HG02870 (cell line): ENCODE data around the gene WASF2.
"Not testable (repeated sequence)": the region's sequence is repeated elsewhere in the genome, so short reads cannot be mapped to it uniquely, and the experiment has no call there.

Experiments used
- ATAC-seq: cut with Tn5 transposase; IDR thresholded peaks from one replicate; pipeline ENCODE4 v1.9.1; 2021; ENCODE audit warnings: mild to moderate bottlenecking, moderate library complexity; ENCODE audit not compliant: unreplicated experiment

WASF2 gene

GRCh38 chr1:27427329-27427728 lies 62.6 kb downstream of the WASF2 start:
- ATAC-seq: no peak

- no peak for ATAC-seq
These were observed 66.3 kb downstream of the WASF2 start for GRCh38 chr1:27423709-27424108.

DNA sequence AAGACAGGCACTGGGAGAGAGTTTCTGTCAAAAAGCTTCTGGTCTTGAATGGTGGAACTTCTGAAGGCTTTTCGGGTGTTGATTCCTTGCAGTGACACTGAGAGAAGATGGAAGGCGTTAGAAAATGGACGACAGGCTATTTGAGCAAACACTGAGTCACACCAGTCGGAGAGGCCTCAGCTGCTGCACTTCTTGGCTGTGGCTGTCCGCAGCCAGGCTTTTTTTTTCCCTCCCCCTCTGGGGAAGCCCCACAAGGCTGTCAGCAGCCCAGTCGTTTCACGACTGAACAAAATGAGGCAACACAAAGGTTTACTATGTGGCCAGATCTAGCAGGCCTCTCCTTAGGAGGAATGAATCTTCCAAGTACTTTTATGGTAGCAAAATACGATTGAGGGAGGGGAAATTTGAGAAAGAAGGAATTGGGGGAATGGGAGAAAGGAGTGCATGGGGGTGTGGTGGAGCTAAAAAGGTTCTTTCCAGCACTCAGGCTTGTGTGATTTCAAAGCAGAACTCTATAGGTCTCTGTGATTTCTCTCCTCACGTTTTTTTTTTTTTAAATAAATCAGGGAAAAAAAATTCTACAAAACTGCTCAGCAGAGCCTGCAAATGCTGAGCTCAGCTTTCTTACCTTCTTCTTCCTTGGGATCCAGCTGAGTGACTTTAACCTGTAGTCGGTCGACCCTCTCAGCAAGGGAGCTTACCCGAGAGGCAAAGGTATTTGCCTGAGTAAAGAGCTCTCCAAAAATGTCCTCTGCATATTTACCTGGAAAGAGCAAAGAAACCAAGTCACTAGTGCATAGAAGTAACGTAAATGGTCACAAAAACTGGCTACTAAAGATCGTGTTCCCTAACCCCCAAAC lies 71.4 kb downstream of the WASF2 start:
- ATAC-seq: peak; percentile 73

GRCh38 chr1:27417713-27418112 lies 72.3 kb downstream of the WASF2 start:
- no peak for ATAC-seq

- ATAC-seq: no peak
These were observed 73.4 kb downstream of the WASF2 start for GRCh38 chr1:27416387-27417111.

- ATAC-seq: no peak
These were observed 75.9 kb downstream of the WASF2 start for GRCh38 chr1:27414091-27414490.

GRCh38 chr1:27413004-27413403 lies 77.0 kb downstream of the WASF2 start:
- no peak for ATAC-seq

- ATAC-seq: no peak
These were observed 77.5 kb downstream of the WASF2 start for GRCh38 chr1:27412502-27412901.

DNA sequence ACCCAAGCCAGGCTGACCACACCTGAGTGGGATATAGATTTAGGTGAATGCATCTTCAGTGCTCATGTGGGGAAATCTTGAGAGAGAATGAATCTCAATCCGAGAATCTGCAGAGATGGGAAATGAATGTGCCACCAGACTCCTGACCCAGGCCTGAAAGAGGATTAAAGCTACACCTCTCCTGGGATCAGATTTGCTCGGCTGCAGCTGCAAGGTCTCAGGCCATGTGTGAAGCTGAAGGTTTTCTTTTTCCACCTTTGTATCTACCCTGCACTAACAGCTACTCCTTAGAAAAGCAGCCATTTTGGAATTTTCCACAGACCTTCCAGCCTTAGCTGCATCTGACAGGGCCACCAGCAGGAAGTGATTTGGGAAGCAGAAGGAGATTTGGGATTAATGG lies 79.3 kb downstream of the WASF2 start:
- ATAC-seq: no peak

GRCh38 chr1:27409669-27410068 lies 80.3 kb downstream of the WASF2 start:
- ATAC-seq: no peak

GRCh38 chr1:27408151-27408550 lies 81.8 kb downstream of the WASF2 start:
- no peak for ATAC-seq

DNA sequence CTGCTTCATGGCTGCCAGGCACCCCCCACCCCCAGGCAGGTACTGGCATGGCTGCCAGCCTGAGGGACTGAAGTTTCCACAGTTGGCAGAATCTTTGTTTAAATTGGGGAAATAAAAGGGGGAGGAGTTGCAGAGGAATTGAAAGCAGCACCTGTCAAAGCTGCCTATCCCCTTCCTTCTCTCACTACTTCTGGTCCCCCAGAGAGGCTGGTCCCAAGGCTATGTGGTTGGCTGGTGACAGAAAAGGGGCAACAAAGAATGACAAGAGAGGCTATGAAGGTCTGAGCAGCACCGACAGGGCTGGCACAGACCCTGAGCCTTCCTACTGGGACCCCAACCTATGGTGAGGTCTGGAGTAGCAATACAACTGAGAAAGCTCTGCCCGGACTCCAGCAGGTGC lies 83.2 kb downstream of the WASF2 start:
- ATAC-seq: not testable (repeated sequence)

GRCh38 chr1:27406362-27406680 lies 83.6 kb downstream of the WASF2 start:
- no peak for ATAC-seq

- not testable (repeated sequence) for ATAC-seq
These were observed 84.2 kb downstream of the WASF2 start for GRCh38 chr1:27405598-27406361.

DNA sequence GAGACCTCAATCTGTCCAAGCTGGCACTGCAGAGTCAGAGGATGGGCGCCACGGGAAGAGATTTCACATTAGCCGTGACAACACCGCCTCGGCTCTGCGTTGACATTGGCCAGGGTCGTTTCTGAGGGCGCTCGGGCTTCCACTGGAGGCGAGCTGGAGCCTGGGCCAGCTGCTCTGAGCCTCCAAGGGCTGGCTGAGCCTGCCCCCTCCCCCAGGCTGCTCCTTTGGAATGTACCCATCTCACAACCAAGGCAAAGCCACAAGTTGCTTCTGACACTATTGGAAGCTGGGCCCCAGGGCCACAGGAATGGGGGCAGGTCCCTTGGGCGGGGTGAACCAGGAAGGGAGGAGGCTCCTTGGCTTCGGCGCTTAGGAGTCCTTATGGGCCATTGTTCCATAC lies 84.9 kb downstream of the WASF2 start:
- ATAC-seq: no peak

DNA sequence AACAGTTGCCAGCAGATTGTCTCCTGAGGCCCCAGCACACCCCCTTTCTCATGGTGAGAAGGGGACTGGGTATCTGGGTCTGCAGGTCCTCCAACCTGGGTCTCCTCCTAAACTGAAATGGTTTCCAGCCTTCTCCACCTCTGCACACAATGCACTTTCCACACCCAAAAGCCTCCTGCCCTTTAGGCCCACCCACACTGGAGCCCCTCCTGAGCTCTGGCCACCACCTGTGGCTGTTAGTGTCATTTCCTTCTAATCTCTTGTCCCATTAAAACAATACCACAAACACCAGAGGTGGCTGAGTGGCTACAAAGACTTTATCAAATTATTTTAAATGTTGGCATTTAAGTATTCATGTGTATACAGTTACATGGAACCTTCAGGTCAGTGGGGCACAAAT lies 86.0 kb downstream of the WASF2 start:
- ATAC-seq: no peak

DNA sequence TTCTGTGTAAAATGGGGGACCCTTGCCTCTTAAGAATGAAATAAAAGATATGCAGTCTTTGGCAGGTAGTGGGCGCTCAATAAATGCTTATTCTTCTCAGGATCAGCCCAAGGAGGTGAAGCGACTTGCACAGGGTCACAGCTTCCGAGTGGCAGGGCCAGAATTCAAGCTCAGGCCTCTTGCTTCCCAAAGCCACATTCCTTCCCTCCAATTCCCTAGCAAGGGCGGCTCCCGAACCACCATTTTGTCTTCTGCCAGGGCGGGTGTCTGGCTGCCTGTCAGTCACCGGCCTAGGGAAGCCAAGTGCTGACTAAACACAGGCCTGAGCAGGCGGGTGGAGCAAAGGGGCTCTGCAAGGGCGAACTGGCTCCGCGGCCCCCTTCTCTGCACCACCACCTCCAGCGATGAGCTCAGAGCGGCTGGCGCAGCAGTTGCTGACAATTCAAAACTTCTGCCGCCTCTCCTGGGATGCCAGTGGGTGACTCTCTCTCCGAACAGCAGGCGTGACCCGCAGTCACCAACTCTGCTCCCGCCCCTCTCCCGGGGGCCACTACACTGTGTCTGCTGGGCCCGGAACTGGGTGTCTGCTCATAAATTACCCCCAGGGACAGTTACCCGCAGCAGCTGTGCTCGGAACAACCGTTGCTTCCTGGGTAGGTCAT lies 86.8 kb downstream of the WASF2 start:
- ATAC-seq: no peak

DNA sequence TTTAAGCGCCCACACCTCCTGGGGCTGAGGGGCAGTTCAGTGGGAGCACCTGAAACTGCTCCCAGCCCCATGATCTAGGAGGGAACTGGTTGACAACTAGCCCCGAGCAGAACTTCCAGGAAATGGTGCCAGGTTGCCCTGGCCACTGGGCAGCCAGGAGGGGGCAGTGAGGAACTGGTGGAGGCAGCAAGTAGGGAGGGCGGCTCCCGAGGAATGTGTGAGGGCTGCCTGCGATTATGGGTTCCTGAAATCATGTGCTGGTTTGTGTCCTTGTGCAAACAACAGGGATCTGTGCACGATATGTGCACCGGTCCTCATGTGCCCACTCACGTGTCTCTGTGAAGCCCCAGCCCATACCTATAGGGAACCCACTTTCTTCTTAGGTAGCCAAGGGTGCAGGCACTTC lies 87.6 kb downstream of the WASF2 start:
- no peak for ATAC-seq

DNA sequence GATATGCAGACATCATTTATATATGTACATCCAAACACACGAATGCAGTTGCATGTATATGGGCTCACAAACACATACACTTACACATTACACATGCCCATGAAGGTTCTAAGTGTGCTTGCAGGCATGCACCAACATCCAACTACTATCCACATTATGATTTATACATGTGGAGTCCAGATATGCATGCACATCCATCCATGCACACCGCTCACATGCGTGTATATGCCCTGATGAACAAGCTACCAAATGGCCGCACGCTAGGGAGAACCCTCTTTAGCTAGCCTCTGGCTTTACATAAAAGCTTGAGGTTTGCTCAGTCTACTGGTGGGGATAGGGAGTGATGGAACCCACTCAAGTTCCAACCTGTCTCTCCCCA lies 89.0 kb downstream of the WASF2 start:
- ATAC-seq: no peak

DNA sequence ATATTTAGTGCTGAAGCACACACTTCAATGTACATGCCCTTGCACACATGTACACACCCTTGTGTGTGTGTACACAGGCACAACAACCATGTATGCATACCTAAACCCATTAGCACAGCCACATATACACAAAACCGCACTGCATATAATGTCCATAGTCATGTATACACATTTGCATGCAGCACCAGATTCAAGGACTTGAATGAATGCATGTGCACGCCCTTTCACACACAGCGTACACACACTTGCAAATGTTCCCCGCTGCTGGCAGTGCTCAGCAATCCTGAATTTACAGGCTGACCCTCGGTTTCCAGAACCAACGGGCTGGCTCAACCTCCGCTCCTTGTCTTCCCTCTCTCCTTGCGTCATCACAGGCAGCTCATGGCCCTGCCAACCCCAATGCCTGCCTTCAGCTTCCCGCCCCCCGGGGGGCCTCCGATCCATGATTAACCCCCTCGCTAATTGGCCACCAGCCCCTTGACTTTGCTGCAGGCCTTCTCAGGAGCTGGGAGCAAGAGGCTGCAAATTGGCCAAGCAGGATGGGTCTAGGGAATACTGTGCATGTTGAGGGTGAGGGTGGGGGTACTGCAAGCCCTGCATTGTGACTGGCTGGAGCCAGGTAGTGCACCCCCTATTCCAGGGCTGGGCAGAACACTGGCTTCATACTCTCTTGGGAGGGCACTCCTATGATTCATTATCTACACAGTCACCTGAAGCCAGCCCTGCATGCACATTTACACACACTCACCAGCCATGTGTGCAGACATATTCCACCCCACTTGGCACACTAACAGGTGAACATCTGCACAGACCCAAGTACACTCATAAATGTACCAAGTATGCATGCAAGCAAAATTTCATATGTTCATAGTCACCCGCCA lies 89.6 kb downstream of the WASF2 start:
- no peak for ATAC-seq
